HepG2 (cell line): Measurements from ENCODE around the gene CDC14B. TPM values are rescaled to one million over a fixed set of nuclear protein-coding genes. Genes with fewer than 3 reads are reported as not detected.

Experiments used
- ATF7-NPFF ChIP-seq: sonication (generic); formaldehyde crosslinking; IDR thresholded peaks from 2 replicates; pipeline ENCODE4 v1.8.1; 2023; ENCODE audit warnings: mild to moderate bottlenecking, low read depth, missing genetic modification reagents, moderate library complexity
- CBX2 ChIP-seq, 2 experiments: fragments of 200-600 bp in 1 of 2; sonication (generic); formaldehyde crosslinking in 1 of 2; IDR thresholded peaks; 2 replicates each; pipeline versions ENCODE4 v1.7.0 to v1.8.1; 2018 to 2022; ENCODE audit warnings: low read depth in 2 of 2, low read length in 1 of 2, mild to moderate bottlenecking in 1 of 2, missing genetic modification reagents in 1 of 2
- GATAD2A ChIP-seq: IDR thresholded peaks from 2 replicates; pipeline ENCODE4 v1.6.1; 2016
- IRF2 ChIP-seq: IDR thresholded peaks from 2 replicates; pipeline ENCODE4 v1.6.1; 2018; ENCODE audit warnings: missing genetic modification reagents, missing compliant biosample characterization
- MIER2 ChIP-seq: IDR thresholded peaks from 2 replicates; pipeline ENCODE4 v1.6.1; 2016; ENCODE audit warnings: missing biosample characterization, missing genetic modification reagents
- PLSCR1 ChIP-seq: sonication (generic); formaldehyde crosslinking; IDR thresholded peaks from 2 replicates; pipeline ENCODE4 v1.5.0; 2020; ENCODE audit warnings: missing genetic modification reagents, mild to moderate bottlenecking, borderline replicate concordance
- SATB2 ChIP-seq: sonication (generic); formaldehyde crosslinking; IDR thresholded peaks from 2 replicates; pipeline ENCODE4 v1.5.0; 2020; ENCODE audit warnings: missing genetic modification reagents
- TFE3 ChIP-seq: IDR thresholded peaks from 2 replicates; pipeline ENCODE4 v1.6.1; 2016
- ZFP1 ChIP-seq: IDR thresholded peaks from 2 replicates; pipeline ENCODE4 v1.6.1; 2016
- ZMYM3 ChIP-seq: sonication (generic); formaldehyde crosslinking; IDR thresholded peaks from 2 replicates; pipeline ENCODE4 v1.5.1; 2020; ENCODE audit warnings: mild to moderate bottlenecking, missing genetic modification reagents
- ZNF3 ChIP-seq: IDR thresholded peaks from 2 replicates; pipeline ENCODE4 v1.7.0; 2017; ENCODE audit warnings: inconsistent platforms
- ZNF383 ChIP-seq: sonication (generic); formaldehyde crosslinking; IDR thresholded peaks from 2 replicates; pipeline ENCODE4 v1.4.0; 2020; ENCODE audit warnings: missing genetic modification reagents, mild to moderate bottlenecking, borderline replicate concordance
- ZNF552 ChIP-seq: sonication (generic); formaldehyde crosslinking; IDR thresholded peaks from 2 replicates; pipeline ENCODE4 v1.9.0; 2022; ENCODE audit warnings: missing genetic modification reagents, mild to moderate bottlenecking, borderline replicate concordance
- ZNF569 ChIP-seq: sonication (generic); formaldehyde crosslinking; IDR thresholded peaks from 2 replicates; pipeline ENCODE4 v1.5.0; 2020; ENCODE audit warnings: mild to moderate bottlenecking, missing genetic modification reagents, moderate library complexity, borderline replicate concordance
- ZNF576 ChIP-seq: sonication (generic); formaldehyde crosslinking; IDR thresholded peaks from 2 replicates; pipeline ENCODE4 v1.4.0; 2020; ENCODE audit warnings: mild to moderate bottlenecking, missing genetic modification reagents
- polyA plus RNA-seq, 8 experiments: library from polyadenylated mRNA; depleted of rRNA in 3 of 8; stranded (reverse) in 7 of 8; unstranded in 1 of 8; fragments of >200 nt; fragmentation: Illumina TruSeq in 4 of 8; extraction: Trizol in 4 of 8; gene quantifications; 2 replicates each; pipeline versions ENCODE4 v1.2.1 to v1.2.3, GENCODE V29; 2011 to 2016; ENCODE audit warnings: low read depth in 4 of 8, missing spikeins in 1 of 8, mixed read lengths in 1 of 8; ENCODE audit not compliant: insufficient read depth in 1 of 8
- total RNA-seq, 5 experiments: library from RNA; depleted of rRNA; stranded (reverse); fragments of >200 nt; fragmentation: Illumina TruSeq; extraction: Trizol; gene quantifications; 2 replicates each; pipeline ENCODE4 v1.2.3, GENCODE V29; 2016; ENCODE audit warnings: low read depth in 1 of 5
- TF ChIP-seq, protein P1 (sequence below): sonication (generic); formaldehyde crosslinking; IDR thresholded peaks from 2 replicates; pipeline ENCODE4 v1.4.0; 2020; ENCODE audit warnings: missing genetic modification reagents, borderline replicate concordance
- TF ChIP-seq, protein P2 (sequence below): sonication (generic); formaldehyde crosslinking; IDR thresholded peaks from 2 replicates; pipeline ENCODE4 v1.5.1; 2020; ENCODE audit warnings: missing genetic modification reagents, mild to moderate bottlenecking, borderline replicate concordance

Gene CDC14B
- total and polyA plus RNA-seq, 2 of the 13 experiments (the other 11 are each of a cell fraction or from before 2014, with no cell fraction given): 25.8 to 33.3 TPM

GRCh38 chr9:96491079-96491879 lies 128.4 kb downstream of the CDC14B start (continued):
- TF ChIP-seq PLSCR1 (CRISPR knock-in tag) (no peak), ZNF552 (CRISPR knock-in tag) (peak; percentile 10; the same call in 1 of the 2 replicates), ZNF383 (CRISPR knock-in tag) (no peak), ZFP1 (CRISPR knock-in tag) (0 out of 2 replicates have a peak, but pooled peaks have one; percentile 67), GATAD2A (CRISPR knock-in tag) (peak; percentile 84), CBX2 (IDR thresholded peaks at IDR 0.05; ENCODE audit: low read depth, low read length) (no peak), CBX2 (CRISPR knock-in tag; IDR thresholded peaks at IDR 0.05; ENCODE audit: low read depth) (no peak), MIER2 (CRISPR knock-in tag) (no peak), ZNF3 (CRISPR knock-in tag) (no peak; the same call in 1 of the 2 replicates), ATF7-NPFF (CRISPR knock-in tag) (no peak; the same call in 1 of the 2 replicates), TFE3 (CRISPR knock-in tag) (peak; percentile 90), ZNF576 (CRISPR knock-in tag) (no peak), ZMYM3 (no peak), SATB2 (CRISPR knock-in tag) (0 out of 2 replicates have a peak, but pooled peaks have one; percentile 45), IRF2 (CRISPR knock-in tag) (peak; percentile 76), ZNF569 (CRISPR knock-in tag) (no peak)
- TF ChIP-seq, protein P1, sequence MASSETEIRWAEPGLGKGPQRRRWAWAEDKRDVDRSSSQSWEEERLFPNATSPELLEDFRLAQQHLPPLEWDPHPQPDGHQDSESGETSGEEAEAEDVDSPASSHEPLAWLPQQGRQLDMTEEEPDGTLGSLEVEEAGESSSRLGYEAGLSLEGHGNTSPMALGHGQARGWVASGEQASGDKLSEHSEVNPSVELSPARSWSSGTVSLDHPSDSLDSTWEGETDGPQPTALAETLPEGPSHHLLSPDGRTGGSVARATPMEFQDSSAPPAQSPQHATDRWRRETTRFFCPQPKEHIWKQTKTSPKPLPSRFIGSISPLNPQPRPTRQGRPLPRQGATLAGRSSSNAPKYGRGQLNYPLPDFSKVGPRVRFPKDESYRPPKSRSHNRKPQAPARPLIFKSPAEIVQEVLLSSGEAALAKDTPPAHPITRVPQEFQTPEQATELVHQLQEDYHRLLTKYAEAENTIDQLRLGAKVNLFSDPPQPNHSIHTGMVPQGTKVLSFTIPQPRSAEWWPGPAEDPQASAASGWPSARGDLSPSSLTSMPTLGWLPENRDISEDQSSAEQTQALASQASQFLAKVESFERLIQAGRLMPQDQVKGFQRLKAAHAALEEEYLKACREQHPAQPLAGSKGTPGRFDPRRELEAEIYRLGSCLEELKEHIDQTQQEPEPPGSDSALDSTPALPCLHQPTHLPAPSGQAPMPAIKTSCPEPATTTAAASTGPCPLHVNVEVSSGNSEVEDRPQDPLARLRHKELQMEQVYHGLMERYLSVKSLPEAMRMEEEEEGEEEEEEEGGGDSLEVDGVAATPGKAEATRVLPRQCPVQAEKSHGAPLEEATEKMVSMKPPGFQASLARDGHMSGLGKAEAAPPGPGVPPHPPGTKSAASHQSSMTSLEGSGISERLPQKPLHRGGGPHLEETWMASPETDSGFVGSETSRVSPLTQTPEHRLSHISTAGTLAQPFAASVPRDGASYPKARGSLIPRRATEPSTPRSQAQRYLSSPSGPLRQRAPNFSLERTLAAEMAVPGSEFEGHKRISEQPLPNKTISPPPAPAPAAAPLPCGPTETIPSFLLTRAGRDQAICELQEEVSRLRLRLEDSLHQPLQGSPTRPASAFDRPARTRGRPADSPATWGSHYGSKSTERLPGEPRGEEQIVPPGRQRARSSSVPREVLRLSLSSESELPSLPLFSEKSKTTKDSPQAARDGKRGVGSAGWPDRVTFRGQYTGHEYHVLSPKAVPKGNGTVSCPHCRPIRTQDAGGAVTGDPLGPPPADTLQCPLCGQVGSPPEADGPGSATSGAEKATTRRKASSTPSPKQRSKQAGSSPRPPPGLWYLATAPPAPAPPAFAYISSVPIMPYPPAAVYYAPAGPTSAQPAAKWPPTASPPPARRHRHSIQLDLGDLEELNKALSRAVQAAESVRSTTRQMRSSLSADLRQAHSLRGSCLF (CRISPR knock-in tag): no peak
- TF ChIP-seq, protein P2, sequence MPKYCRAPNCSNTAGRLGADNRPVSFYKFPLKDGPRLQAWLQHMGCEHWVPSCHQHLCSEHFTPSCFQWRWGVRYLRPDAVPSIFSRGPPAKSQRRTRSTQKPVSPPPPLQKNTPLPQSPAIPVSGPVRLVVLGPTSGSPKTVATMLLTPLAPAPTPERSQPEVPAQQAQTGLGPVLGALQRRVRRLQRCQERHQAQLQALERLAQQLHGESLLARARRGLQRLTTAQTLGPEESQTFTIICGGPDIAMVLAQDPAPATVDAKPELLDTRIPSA (CRISPR knock-in tag): no peak
